MG63 (cell line): Measurements from ENCODE around the gene NRM. TPM values are rescaled to one million over a fixed set of nuclear protein-coding genes. Genes with fewer than 3 reads are reported as not detected.

ENCODE experiments used
- DNase-seq: peaks from one replicate; pipeline ENCODE4 v3.0.0-alpha.2; 2020
- H3K27me3 ChIP-seq: fragments of 250-450 bp; sonication (Bioruptor Pico); 2 replicates; pipeline ENCODE4 v1.5.1; 2020; ENCODE audit warnings: mild to moderate bottlenecking, moderate library complexity
- H3K36me3 ChIP-seq: fragments of 250-450 bp; sonication (Bioruptor Pico); 2 replicates; pipeline ENCODE4 v1.5.1; 2020; ENCODE audit warnings: mild to moderate bottlenecking, moderate library complexity
- H3K4me3 ChIP-seq: fragments of 250-450 bp; sonication (Bioruptor Pico); 2 replicates; pipeline ENCODE4 v1.5.1; 2020; ENCODE audit warnings: mild to moderate bottlenecking, moderate library complexity
- H3K9me3 ChIP-seq: fragments of 250-450 bp; sonication (Bioruptor Pico); 2 replicates; pipeline ENCODE4 v1.5.1; 2020; ENCODE audit warnings: mild to moderate bottlenecking, moderate library complexity
- total RNA-seq: library from RNA; depleted of rRNA; stranded (reverse); fragments of >200 nt; shearing (Covaris generic); gene quantifications from 2 replicates; pipeline ENCODE4 v1.2.3, GENCODE V29; 2014; ENCODE audit warnings: low replicate concordance; rRNA removed

Gene NRM
- total RNA-seq, 1 experiment from 2014 or later: 3.4 TPM

- H3K36me3 ChIP-seq: peaks cover 12% of the 10 kb centered on the region; the same call in 1 of the 2 replicates
- no peaks in the 10 kb centered on the region for H3K9me3 ChIP-seq
- H3K4me3 ChIP-seq: no peak overlapping the region
- H3K27me3 ChIP-seq: no peaks in the 10 kb centered on the region
- DNase-seq: no peak
Measured at GRCh38 chr6:30655743-30656094, 35.1 kb downstream of the NRM start.

DNA sequence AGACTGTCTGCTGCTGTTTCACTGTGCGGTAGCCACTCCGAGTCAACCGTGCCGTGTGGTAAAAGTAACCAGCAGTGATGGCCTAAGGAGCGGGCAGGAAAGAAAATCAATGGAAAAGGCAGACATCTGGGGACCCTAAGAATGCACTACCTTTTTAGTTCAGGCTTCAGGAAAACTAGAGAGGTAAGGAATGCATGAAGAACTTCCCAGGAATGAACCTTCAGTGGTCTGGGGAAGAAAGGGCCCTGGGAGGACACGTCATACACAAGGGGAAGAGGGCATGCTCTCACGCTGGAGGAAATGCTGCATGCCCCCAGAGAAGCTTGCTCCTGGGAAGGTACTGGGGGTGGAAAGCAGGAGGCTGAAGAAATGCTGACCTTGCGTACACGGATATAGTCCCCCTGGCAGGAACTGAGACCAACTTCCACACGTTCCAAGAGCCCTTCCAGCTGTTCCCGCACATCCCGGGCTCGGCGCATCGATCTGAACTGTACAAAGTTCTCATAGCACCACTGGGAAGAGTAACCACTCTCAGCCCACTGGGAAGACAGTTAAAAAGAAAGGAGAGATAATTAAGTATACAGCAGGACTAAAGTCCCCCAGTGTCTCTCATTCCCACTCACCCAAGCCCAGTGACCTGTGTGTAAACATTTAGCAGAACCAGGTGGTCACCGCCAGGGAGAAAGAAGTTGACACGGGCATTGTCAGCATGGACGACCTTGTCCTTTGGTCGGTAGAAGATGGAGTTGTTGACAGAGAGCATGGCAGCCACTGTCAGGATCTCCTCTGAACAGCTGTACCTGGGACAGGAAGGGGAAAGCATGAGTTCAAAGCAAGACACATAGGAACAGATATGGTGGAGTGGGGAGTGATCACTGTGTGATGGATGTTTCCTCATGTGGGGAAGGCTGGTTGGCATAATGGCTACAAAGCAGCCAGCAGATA lies 35.7 kb downstream of the NRM start:
- H3K36me3 ChIP-seq: peaks cover 12% of the 10 kb centered on the region
- no peaks in the 10 kb centered on the region for H3K9me3 ChIP-seq

DNA sequence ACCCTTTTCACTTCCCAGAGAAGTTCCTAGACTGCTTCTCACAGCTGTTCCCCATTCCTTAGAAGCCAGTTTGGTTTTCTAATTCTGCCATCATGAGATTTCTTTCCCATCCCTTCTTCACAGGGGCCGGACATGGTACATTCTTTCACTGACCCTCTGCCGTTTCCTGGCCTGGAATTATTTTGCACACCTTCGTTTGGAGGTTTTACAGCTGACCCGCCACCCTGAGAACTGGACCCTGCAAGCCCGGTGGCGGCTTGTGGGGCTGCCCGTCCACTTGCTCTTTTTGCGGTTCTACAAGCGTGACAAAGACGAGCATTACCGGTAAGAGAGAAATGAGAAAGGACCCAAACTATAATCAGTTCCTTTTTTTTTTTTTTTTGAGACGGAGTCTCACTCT lies 39.6 kb downstream of the NRM start:
- Histone ChIP-seq H3K4me3 (no peak overlapping the region), H3K27me3 (no peaks in the 10 kb centered on the region), H3K36me3 (peaks cover 15% of the 10 kb centered on the region), H3K9me3 (no peaks in the 10 kb centered on the region)
- no peak for DNase-seq

More for the DNA sequence above, 35.7 kb downstream of the NRM start:
- no peak for DNase-seq
- no peak overlapping the region for H3K4me3 ChIP-seq
- H3K27me3 ChIP-seq: no peaks in the 10 kb centered on the region

DNA sequence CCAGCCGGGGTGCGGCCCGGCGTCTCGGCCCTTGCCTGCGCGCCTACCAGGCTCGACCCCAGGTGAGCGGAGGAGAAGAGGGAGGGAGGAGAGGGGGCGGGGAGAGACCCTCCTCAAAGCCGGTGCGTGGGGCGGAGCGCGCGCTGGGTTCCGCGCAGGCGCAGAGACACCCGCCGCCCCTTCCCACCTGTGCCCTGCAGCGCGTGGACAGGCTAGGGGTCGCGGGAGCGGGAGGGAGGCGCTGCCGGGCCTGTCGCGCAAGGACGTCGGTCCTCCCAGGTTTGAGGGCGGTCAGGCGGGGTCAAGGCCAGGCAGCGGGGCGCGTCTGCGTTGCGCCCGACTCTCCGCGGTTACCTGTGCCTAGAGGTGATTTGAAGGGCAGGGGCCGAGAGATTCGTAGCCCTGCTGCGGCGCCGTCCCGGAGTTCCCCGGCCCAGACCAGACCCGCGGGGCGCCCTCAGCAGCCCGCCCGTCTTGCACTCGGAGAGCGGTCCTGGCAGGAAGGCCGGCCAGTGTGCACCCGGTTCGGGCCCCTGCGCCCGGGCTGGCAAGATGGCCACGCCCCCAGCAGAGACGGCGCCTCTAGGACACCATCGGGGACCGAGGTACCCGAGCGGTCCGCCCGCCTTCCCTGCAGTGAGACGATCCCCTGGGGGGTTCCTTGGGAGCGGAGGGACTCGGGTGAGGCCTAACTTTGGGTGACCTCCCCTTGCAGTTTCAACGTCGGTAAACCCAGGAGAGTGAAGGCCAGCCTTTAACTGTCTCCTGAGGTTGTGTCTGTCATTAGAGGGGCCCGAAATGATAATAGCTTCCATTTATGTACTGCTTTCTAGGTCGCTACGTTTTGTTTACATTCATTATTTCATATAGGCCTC lies 43.3 kb downstream of the NRM start:
- Histone ChIP-seq H3K36me3 (peaks cover 11% of the 10 kb centered on the region), H3K4me3 (peak overlapping the region; percentile 82), H3K9me3 (no peaks in the 10 kb centered on the region), H3K27me3 (no peaks in the 10 kb centered on the region)
- DNase-seq: peak; percentile 63

GRCh38 chr6:30646450-30647241 lies 44.1 kb downstream of the NRM start, which contains the start of gene C6orf136:
C6orf136 (plus strand) TSS chr6:30647133; CDS start chr6:30647232, 99 bp downstream.
- Histone ChIP-seq H3K27me3 (no peaks in the 10 kb centered on the region), H3K4me3 (peak within 1 kb of the TSS; percentile 82), H3K9me3 (no peaks in the 10 kb centered on the region), H3K36me3 (peaks cover 7% of the 10 kb centered on the region)
- DNase-seq: peak; percentile 84

DNA sequence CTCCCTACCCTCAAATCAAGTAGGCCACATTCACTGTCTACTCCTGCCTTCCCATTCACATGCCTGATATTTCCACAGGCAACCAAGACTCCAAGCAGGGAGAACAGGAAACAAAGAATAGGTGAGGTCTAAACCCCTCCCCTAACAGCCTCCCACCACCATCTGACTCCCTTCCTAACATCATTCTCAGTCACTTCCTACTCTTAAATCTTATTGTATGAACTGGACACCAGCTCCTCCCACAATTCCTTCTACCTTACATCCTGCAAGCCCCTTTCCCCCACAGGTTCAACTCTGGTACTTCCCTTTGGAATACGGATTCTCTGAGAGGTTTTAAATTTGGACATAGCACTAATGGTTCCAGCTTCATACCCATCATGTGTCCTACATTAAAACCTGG lies 44.8 kb downstream of the NRM start:
- no peaks in the 10 kb centered on the region for H3K27me3 ChIP-seq
- no peak overlapping the region for H3K4me3 ChIP-seq
- no peaks in the 10 kb centered on the region for H3K9me3 ChIP-seq
- H3K36me3 ChIP-seq: peaks cover 5% of the 10 kb centered on the region
- no peak for DNase-seq

DNA sequence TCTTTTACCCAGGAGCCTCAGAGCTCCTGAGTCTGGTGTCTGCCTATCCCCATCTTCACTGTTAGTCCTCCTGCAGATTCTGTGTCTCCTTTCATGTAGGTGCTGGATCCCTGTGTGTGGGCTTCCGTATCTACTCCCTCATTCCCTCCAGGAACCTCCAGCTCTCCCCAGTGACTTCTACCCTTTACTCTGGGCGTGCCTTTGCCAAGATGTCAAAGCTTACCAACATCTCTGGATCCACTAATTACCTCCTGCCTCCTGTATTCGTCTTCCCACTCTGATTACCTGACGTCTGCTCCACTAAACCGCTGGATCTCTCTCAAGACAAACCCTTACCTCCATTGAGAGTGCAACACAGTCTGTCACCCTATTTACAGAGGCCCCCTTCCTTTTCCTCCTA lies 46.0 kb downstream of the NRM start:
- no peak for DNase-seq
- Histone ChIP-seq H3K27me3 (no peaks in the 10 kb centered on the region), H3K9me3 (no peaks in the 10 kb centered on the region), H3K36me3 (peaks cover under 1% of the 10 kb centered on the region; the same call in 1 of the 2 replicates), H3K4me3 (no peak overlapping the region)

- no peak for DNase-seq
- Histone ChIP-seq H3K27me3 (no peaks in the 10 kb centered on the region), H3K4me3 (no peak overlapping the region), H3K9me3 (no peaks in the 10 kb centered on the region), H3K36me3 (no peaks in the 10 kb centered on the region; the same call in 1 of the 2 replicates)
Measured at GRCh38 chr6:30643656-30644055, 47.1 kb downstream of the NRM start.

DNA sequence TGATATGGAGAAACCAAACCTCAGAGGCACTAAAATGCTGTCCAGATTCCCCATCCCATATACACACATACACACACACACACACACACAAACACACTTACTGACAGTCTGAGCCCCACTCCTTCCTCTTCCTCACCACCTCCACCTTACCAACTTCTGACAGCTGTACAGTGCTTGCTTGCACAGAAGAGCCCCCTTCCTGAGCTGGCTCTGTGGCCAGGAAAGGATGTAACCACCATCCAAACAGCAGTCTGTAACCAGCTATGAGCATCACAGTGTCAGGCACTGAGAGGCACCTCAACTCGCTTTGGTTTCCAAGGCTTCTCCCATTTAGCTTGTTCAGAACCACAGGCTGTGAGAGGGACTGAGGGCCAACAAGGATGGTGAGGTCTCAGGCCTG lies 49.7 kb downstream of the NRM start:
- DNase-seq: no peak
- Histone ChIP-seq H3K9me3 (no peaks in the 10 kb centered on the region), H3K36me3 (no peaks in the 10 kb centered on the region; the same call in 1 of the 2 replicates), H3K4me3 (no peak overlapping the region), H3K27me3 (no peaks in the 10 kb centered on the region)

- no peaks in the 10 kb centered on the region for H3K27me3 ChIP-seq
- no peaks in the 10 kb centered on the region for H3K9me3 ChIP-seq
- DNase-seq: no peak
- H3K36me3 ChIP-seq: no peaks in the 10 kb centered on the region
- H3K4me3 ChIP-seq: no peak overlapping the region
Measured at GRCh38 chr6:30640481-30640880, 50.3 kb downstream of the NRM start.

Other genes with a start within 250 kb of the NRM start
- gene HLA-E, start 201.5 kb downstream of the NRM start, total RNA-seq: 25.6 and 28.9 TPM in 2 replicates
- 27.3 and 33.6 TPM in 2 replicates for gene GNL1, start 134.5 kb downstream of the NRM start, total RNA-seq
- 0.64 and 1.2 TPM in 2 replicates for gene PRR3, start 133.7 kb downstream of the NRM start, total RNA-seq
- gene ABCF1, start 119.5 kb downstream of the NRM start, total RNA-seq: 19.4 and 26.1 TPM in 2 replicates
- 3.9 and 6.7 TPM in 2 replicates for gene PPP1R10, start 73.7 kb downstream of the NRM start, total RNA-seq
- gene MRPS18B, start 73.1 kb downstream of the NRM start, total RNA-seq: 11.9 and 29.9 TPM in 2 replicates
- 0.16 TPM in 1 of 2 replicates, not detected in the other for gene ATAT1, start 64.1 kb downstream of the NRM start, total RNA-seq
- 1.9 and 3.2 TPM in 2 replicates for gene C6orf136, start 43.9 kb downstream of the NRM start, total RNA-seq
- gene DHX16, start 18.0 kb downstream of the NRM start, total RNA-seq: 16.6 and 24.2 TPM in 2 replicates
- 31.1 and 32.0 TPM in 2 replicates for gene PPP1R18, start 4.3 kb downstream of the NRM start, total RNA-seq
- gene MDC1, start 26.3 kb upstream of the NRM start, total RNA-seq: 5.4 and 10.8 TPM in 2 replicates
- gene TUBB, start 29.4 kb upstream of the NRM start, total RNA-seq: 241 and 386 TPM in 2 replicates
- gene FLOT1, start 51.7 kb upstream of the NRM start, total RNA-seq: 111 and 137 TPM in 2 replicates
- gene IER3, start 53.6 kb upstream of the NRM start, total RNA-seq: 53.6 and 54.6 TPM in 2 replicates
- 16.7 and 52.0 TPM in 2 replicates for gene DDR1, start 193.5 kb upstream of the NRM start, total RNA-seq
- 18.8 and 26.4 TPM in 2 replicates for gene GTF2H4, start 217.2 kb upstream of the NRM start, total RNA-seq
- gene VARS2, start 223.3 kb upstream of the NRM start, total RNA-seq: 10.7 and 23.6 TPM in 2 replicates
- not detected in 2 replicates for gene SFTA2, start 241.2 kb upstream of the NRM start, total RNA-seq
- gene MUCL3, start 250.0 kb upstream of the NRM start, total RNA-seq: not detected in 2 replicates